ENCODE data around the gene OPN1SW.

The OPN1SW gene

GRCh38 chr7:128731184-128731583, 44.4 kb downstream of the OPN1SW start:
- DNase-seq, result no peak

GRCh38 chr7:128729494-128729893, 46.1 kb downstream of the OPN1SW start:
- DNase-seq, result no peak

GRCh38 chr7:128728598-128728997, 47.0 kb downstream of the OPN1SW start:
- DNase-seq, result no peak

- no peak for DNase-seq
These were observed 48.4 kb downstream of the OPN1SW start for GRCh38 chr7:128727239-128727638.

GRCh38 chr7:128726737-128727072, 48.9 kb downstream of the OPN1SW start:
- no peak for DNase-seq

- DNase-seq, result no peak
These were observed 49.4 kb downstream of the OPN1SW start for GRCh38 chr7:128726059-128726736.

- no peak for DNase-seq
These were observed 50.1 kb downstream of the OPN1SW start for GRCh38 chr7:128725531-128725930.

- no peak for DNase-seq
These were observed 50.9 kb downstream of the OPN1SW start for GRCh38 chr7:128724743-128725142.

All from NCI-H748 treated with DMSO at 0.1 percent for 48 hours (cell line).